Mammary epithelial cell (primary cell): ENCODE data around the gene RP9.

ENCODE experiments used
- EZH2 ChIP-seq: IDR thresholded peaks from 2 replicates; pipeline ENCODE4 v1.6.1; 2012; ENCODE audit warnings: low read length, inconsistent platforms, borderline replicate concordance
- TF ChIP-seq, protein P1 (sequence below), 2 donors: IDR thresholded peaks in 1 of 2; conservative IDR thresholded peaks in 1 of 2; 2 replicates each; pipeline ENCODE4 v1.5.1; 2011 to 2012; ENCODE audit warnings: inconsistent platforms in 2 of 2, low read length in 2 of 2, mild to moderate bottlenecking in 2 of 2, control low read depth in 1 of 2, low read depth in 1 of 2; ENCODE audit not compliant: insufficient read depth in 1 of 2; ENCODE audit errors: extremely low read depth in 1 of 2

DNA sequence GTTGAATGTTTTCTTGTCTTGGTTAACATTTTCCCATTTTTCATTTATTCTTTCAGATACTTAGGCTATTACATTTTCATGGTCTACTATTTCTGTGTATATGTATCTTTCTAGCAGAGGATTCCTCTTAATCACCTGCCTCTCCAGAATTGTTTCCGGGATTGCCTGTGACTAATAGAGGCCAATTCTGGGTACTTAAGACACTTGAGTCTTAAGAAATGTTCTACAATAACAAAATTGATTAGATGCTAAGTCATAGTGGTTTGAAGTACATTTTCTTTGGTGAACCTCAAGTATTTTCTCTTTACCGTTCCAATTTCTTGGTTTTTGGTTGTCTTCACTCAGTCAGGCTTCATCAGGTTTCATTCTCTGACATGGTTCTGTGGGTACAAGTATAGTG lies 46.6 kb upstream of the RP9 start:
- TF ChIP-seq, protein P1, sequence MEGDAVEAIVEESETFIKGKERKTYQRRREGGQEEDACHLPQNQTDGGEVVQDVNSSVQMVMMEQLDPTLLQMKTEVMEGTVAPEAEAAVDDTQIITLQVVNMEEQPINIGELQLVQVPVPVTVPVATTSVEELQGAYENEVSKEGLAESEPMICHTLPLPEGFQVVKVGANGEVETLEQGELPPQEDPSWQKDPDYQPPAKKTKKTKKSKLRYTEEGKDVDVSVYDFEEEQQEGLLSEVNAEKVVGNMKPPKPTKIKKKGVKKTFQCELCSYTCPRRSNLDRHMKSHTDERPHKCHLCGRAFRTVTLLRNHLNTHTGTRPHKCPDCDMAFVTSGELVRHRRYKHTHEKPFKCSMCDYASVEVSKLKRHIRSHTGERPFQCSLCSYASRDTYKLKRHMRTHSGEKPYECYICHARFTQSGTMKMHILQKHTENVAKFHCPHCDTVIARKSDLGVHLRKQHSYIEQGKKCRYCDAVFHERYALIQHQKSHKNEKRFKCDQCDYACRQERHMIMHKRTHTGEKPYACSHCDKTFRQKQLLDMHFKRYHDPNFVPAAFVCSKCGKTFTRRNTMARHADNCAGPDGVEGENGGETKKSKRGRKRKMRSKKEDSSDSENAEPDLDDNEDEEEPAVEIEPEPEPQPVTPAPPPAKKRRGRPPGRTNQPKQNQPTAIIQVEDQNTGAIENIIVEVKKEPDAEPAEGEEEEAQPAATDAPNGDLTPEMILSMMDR (conservative IDR thresholded peaks at IDR 0.05 in 1 of 2, IDR thresholded peaks at IDR 0.05 in 1 of 2; ENCODE audit: extremely low read depth in 1 of 2, insufficient read depth in 1 of 2, low read depth in 1 of 2, low read length in 2 of 2): no peak
- no peak for TF ChIP-seq EZH2
